Left lung (tissue), 10 donors: Measurements from ENCODE around the gene MBNL1. TPM values are rescaled to one million over a fixed set of nuclear protein-coding genes. Genes with fewer than 3 reads are reported as not detected.

Experiments
- ATAC-seq: fragments of 200-7000 bp; cut with Tn5 transposase; one replicate; pipeline ENCODE4 v1.9.1; 2020; ENCODE audit warnings: moderate library complexity
- DNase-seq, 4 donors: peaks; one replicate each; pipeline ENCODE4 v3.0.0-alpha.2; 2013 to 2020
- H3K27ac ChIP-seq, 2 donors: fragments of 200-600 bp; sonication (generic) in 1 of 2; one replicate each; pipeline versions ENCODE4 v1.5.0 to v1.8.0; 2020 to 2021
- H3K27me3 ChIP-seq, 2 donors: fragments of 200-600 bp; sonication (generic) in 1 of 2; one replicate each; pipeline versions ENCODE4 v1.5.0 to v1.8.0; 2020 to 2021
- H3K36me3 ChIP-seq, 2 donors: fragments of 200-600 bp; sonication (generic) in 1 of 2; one replicate each; pipeline versions ENCODE4 v1.5.0 to v1.8.0; 2020 to 2021
- H3K4me1 ChIP-seq, 2 donors: fragments of 200-600 bp; one replicate each; pipeline ENCODE4 v1.8.0; 2021
- H3K4me3 ChIP-seq, 2 donors: fragments of 200-600 bp; sonication (generic) in 1 of 2; one replicate each; pipeline versions ENCODE4 v1.5.0 to v1.8.0; 2020 to 2021; ENCODE audit warnings: mild to moderate bottlenecking in 1 of 2
- H3K9me3 ChIP-seq, 2 donors: fragments of 200-600 bp; sonication (generic) in 1 of 2; one replicate each; pipeline versions ENCODE4 v1.5.0 to v1.8.0; 2020 to 2021
- intact Hi-C, 2 donors: fragments of 100-400 bp; cut with DNase I; formaldehyde crosslinking; loops; one replicate each; pipeline versions ENCODE4 v1.11.2 to v1.14.2; 2022
- polyA plus RNA-seq, 6 donors: library from polyadenylated mRNA; unstranded; fragments of 120-200 nt; gene quantifications; one replicate each; pipeline ENCODE4 v1.2.1, GENCODE V29; 2013; ENCODE audit not compliant: insufficient read length in 6 of 6
- total RNA-seq, 2 donors: library from RNA; stranded (reverse); fragmentation: NEBNext Ultra II Directional; extraction: Animal tissue kit (Norgen Biotek cat#: 25700); gene quantifications; one replicate each; pipeline ENCODE4 v1.2.1, GENCODE V29; 2021
- TF ChIP-seq, protein P1 (sequence below), 2 donors: fragments of 200-600 bp; sonication (generic) in 1 of 2; IDR thresholded peaks; one replicate each; pipeline versions ENCODE4 v1.5.0 to v1.8.0; 2021; ENCODE audit warnings: antibody characterized with exemption in 2 of 2
- donor health status: DM: no; HTN: yes; CAD: no.
- donor health status: DM: no; HTN: no; CAD: no.

The MBNL1 gene
- total and polyA plus RNA-seq, 8 donors, result 92.3 to 246 (median 109) TPM

- ATAC-seq (no peak), DNase-seq (no peak)
- H3K4me3 ChIP-seq, result no peak overlapping the region
- TF ChIP-seq, protein P1, sequence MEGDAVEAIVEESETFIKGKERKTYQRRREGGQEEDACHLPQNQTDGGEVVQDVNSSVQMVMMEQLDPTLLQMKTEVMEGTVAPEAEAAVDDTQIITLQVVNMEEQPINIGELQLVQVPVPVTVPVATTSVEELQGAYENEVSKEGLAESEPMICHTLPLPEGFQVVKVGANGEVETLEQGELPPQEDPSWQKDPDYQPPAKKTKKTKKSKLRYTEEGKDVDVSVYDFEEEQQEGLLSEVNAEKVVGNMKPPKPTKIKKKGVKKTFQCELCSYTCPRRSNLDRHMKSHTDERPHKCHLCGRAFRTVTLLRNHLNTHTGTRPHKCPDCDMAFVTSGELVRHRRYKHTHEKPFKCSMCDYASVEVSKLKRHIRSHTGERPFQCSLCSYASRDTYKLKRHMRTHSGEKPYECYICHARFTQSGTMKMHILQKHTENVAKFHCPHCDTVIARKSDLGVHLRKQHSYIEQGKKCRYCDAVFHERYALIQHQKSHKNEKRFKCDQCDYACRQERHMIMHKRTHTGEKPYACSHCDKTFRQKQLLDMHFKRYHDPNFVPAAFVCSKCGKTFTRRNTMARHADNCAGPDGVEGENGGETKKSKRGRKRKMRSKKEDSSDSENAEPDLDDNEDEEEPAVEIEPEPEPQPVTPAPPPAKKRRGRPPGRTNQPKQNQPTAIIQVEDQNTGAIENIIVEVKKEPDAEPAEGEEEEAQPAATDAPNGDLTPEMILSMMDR (IDR thresholded peaks at IDR 0.05), result no peak
- H3K36me3 ChIP-seq, result peaks cover 0 to 3% of the 10 kb centered on the region in 2 donors
- no peaks in the 10 kb centered on the region for H3K27me3 ChIP-seq
- H3K4me1 ChIP-seq, result peaks cover 0 to 16% of the 10 kb centered on the region in 2 donors
- H3K9me3 ChIP-seq, result no peaks in the 10 kb centered on the region
- H3K27ac ChIP-seq, result peak overlapping the region; percentile 11 to 46
- intact Hi-C loops, result no loop called here
These were observed 228.0 kb downstream of the MBNL1 start for GRCh38 chr3:152496716-152497115.

DNA sequence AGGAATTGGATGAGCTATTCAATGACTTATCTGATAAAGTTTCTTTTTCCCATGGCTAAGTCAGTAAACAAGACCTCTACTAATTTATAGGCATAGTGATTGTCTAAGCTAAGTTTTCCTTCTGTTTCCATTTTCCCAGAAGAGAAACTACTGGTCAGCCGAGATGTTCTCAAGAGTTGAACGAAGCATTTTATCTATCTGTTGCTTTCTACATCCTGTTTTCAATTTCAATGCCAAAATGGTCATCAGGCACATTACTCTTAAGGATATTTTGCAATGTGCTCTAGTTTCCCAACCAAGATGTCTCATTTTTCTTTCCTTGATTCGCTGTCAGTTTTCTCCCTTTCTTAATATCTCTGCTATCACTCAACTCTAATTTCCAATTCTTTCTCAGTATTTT lies 228.7 kb downstream of the MBNL1 start:
- ATAC-seq (no peak), DNase-seq (peak in 1 of 4 donors; percentile 28)
- H3K4me1 ChIP-seq, result peaks cover 0 to 16% of the 10 kb centered on the region in 2 donors
- H3K27ac ChIP-seq, result peak overlapping the region in 1 of 2 donors; percentile 46
- H3K27me3 ChIP-seq, result no peaks in the 10 kb centered on the region
- no peaks in the 10 kb centered on the region for H3K9me3 ChIP-seq
- intact Hi-C loops, result no loop called here
- no peak overlapping the region for H3K4me3 ChIP-seq
- TF ChIP-seq, protein P1 (IDR thresholded peaks at IDR 0.05), result no peak
- peaks cover 0 to 3% of the 10 kb centered on the region in 2 donors for H3K36me3 ChIP-seq

DNA sequence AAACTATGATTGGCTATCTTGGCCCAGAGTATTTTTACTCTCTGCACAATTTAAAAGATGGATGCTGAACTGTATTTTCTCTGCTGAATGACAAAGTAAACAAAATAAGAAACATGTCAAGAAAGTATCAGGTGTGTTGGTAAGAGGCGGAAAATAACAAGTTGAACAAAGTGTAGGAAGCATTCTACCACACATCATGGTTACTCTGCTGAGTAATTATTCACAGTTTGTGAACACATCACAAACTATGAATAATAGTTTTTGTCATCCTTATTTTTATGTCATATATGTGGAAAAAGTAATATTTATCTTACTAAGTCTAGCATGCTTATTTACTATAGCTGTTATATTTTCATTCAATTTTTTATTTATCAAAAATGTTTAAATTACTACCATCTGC lies 229.2 kb downstream of the MBNL1 start:
- DNase-seq, result no peak
- H3K27me3 ChIP-seq, result no peaks in the 10 kb centered on the region
- TF ChIP-seq, protein P1 (IDR thresholded peaks at IDR 0.05), result no peak
- H3K9me3 ChIP-seq, result no peaks in the 10 kb centered on the region
- H3K27ac ChIP-seq, result peak overlapping the region in 1 of 2 donors; percentile 46
- intact Hi-C loops, result no loop called here
- no peak overlapping the region for H3K4me3 ChIP-seq
- H3K4me1 ChIP-seq, result peaks cover 0 to 16% of the 10 kb centered on the region in 2 donors
- no peaks in the 10 kb centered on the region for H3K36me3 ChIP-seq
- no peak for ATAC-seq

GRCh38 chr3:152499791-152500385 lies 231.2 kb downstream of the MBNL1 start:
- intact Hi-C loops, result no loop called here

GRCh38 chr3:152505926-152506325 lies 237.2 kb downstream of the MBNL1 start:
- H3K36me3 ChIP-seq, result no peaks in the 10 kb centered on the region
- intact Hi-C loops, result no loop called here
- H3K4me3 ChIP-seq, result no peak overlapping the region
- no peaks in the 10 kb centered on the region for H3K9me3 ChIP-seq
- DNase-seq (no peak), ATAC-seq (no peak)
- no peak overlapping the region for H3K27ac ChIP-seq
- no peaks in the 10 kb centered on the region for H3K4me1 ChIP-seq
- no peaks in the 10 kb centered on the region for H3K27me3 ChIP-seq
- TF ChIP-seq, protein P1 (IDR thresholded peaks at IDR 0.05), result no peak

More at GRCh38 chr3:152499791-152500385, 231.2 kb downstream of the MBNL1 start:
- Histone ChIP-seq H3K9me3 (no peaks in the 10 kb centered on the region), H3K4me3 (no peak overlapping the region), H3K36me3 (no peaks in the 10 kb centered on the region), H3K4me1 (peaks cover 0 to 16% of the 10 kb centered on the region in 2 donors), H3K27ac (peak overlapping the region in 1 of 2 donors; percentile 3), H3K27me3 (no peaks in the 10 kb centered on the region)
- ATAC-seq (no peak), DNase-seq (no peak)
- TF ChIP-seq, protein P1 (IDR thresholded peaks at IDR 0.05), result no peak
